Measurements from ENCODE around the gene KIF18B. TPM values are rescaled to one million over a fixed set of nuclear protein-coding genes. Genes with fewer than 3 reads are reported as not detected.

Gene KIF18B
- total RNA-seq, 2 experiments from 2014 or later: 42.2 to 126 TPM

- BruUV-seq (replicated peaks): no TSS peak
- peaks cover 6% of the 10 kb centered on the region; the same call in 1 of the 2 replicates for H4K20me1 ChIP-seq (ENCODE audit: insufficient read depth, low read length)
- no peaks in the 10 kb centered on the region for H3K9me2 ChIP-seq (ENCODE audit: insufficient read depth, low read length)
- TF ChIP-seq EZH2phosphoT487 (IDR thresholded peaks at IDR 0.05; ENCODE audit: borderline replicate concordance, low read depth, low read length) (no peak), CTCF (conservative IDR thresholded peaks at IDR 0.05; ENCODE audit: low read length) (no peak)
- intact Hi-C loops (cut with micrococcal nuclease; ENCODE audit: unreplicated experiment): no loop called here
- no peaks in the 10 kb centered on the region for H3K4me1 ChIP-seq (ENCODE audit: insufficient read depth, low read length, poor library complexity, severe bottlenecking)
- peaks cover 96% of the 10 kb centered on the region for H3K36me3 ChIP-seq (ENCODE audit: insufficient read depth, low read length)
- no peak for DNase-seq (ENCODE audit: low spot score)
- ChIA-PET CTCF (ENCODE audit: unreplicated experiment) (interaction anchor here (0.6 kb wide), 1 partner anchor 57 kb away, joined by 6 read pairs; no protein-coding TSS in a partner anchor), POLR2A (no interaction called here)
- no peak overlapping the region for H2AFZ ChIP-seq (ENCODE audit: low read length)
- peaks cover 6% of the 10 kb centered on the region for H3K9me3 ChIP-seq (ENCODE audit: low read length)
- H3K79me2 ChIP-seq (ENCODE audit: insufficient read depth, low read depth, low read length): peaks cover 27% of the 10 kb centered on the region
- no peak overlapping the region for H3K4me2 ChIP-seq (ENCODE audit: low read length)
- no peak overlapping the region for H3K27ac ChIP-seq (ENCODE audit: low read depth, low read length, poor library complexity, severe bottlenecking)
- H3K4me3 ChIP-seq (ENCODE audit: low read depth, low read length, poor library complexity, severe bottlenecking): no peak overlapping the region
Measured at GRCh38 chr17:44933824-44934744, 13.5 kb downstream of the KIF18B start.

DNA sequence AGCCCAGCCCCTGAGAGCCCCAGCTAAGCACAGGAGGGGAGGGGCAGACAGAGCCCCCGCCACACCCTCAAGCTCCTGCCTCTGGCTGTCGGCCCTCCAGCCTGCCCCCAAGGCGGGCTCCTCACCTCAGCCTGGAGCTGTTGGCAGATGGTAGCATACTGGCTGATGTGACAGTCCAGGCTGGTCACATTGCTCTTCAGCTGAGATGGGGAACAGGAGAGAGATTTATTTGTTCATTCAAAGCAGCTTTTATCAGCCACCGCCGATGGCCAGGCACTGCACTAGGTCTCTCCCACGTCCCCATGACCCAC is 14.8 kb downstream of the KIF18B start:
- POLR2A ChIA-PET: no interaction called here
- Histone ChIP-seq H3K9me2 (ENCODE audit: insufficient read depth, low read length) (no peaks in the 10 kb centered on the region), H3K27ac (ENCODE audit: low read depth, low read length, poor library complexity, severe bottlenecking) (no peak overlapping the region), H3K9me3 (ENCODE audit: low read length) (no peaks in the 10 kb centered on the region), H3K36me3 (ENCODE audit: insufficient read depth, low read length) (peaks cover 96% of the 10 kb centered on the region), H4K20me1 (ENCODE audit: insufficient read depth, low read length) (peaks cover 6% of the 10 kb centered on the region; the same call in 1 of the 2 replicates), H3K79me2 (ENCODE audit: insufficient read depth, low read depth, low read length) (peaks cover 14% of the 10 kb centered on the region), H3K4me3 (ENCODE audit: low read depth, low read length, poor library complexity, severe bottlenecking) (no peak overlapping the region), H3K4me1 (ENCODE audit: insufficient read depth, low read length, poor library complexity, severe bottlenecking) (no peaks in the 10 kb centered on the region), H3K4me2 (ENCODE audit: low read length) (no peak overlapping the region), H2AFZ (ENCODE audit: low read length) (no peak overlapping the region)
- no peak for TF ChIP-seq CTCF (conservative IDR thresholded peaks at IDR 0.05; ENCODE audit: low read length)
- TF ChIP-seq EZH2phosphoT487 (IDR thresholded peaks at IDR 0.05; ENCODE audit: borderline replicate concordance, low read depth, low read length): no peak
- no TSS peak for BruUV-seq (replicated peaks)
- CTCF ChIA-PET (ENCODE audit: unreplicated experiment): interaction anchor here (0.6 kb wide), 1 partner anchor 19 kb away, joined by 3 read pairs; no protein-coding TSS in a partner anchor
- no peak for DNase-seq (ENCODE audit: low spot score)
- intact Hi-C loops (cut with micrococcal nuclease; ENCODE audit: unreplicated experiment): no loop called here

Data from OCI-LY7 (cell line).